Spleen (tissue), 11 donors: ENCODE results near the gene AGFG2. TPM values are rescaled to one million over a fixed set of nuclear protein-coding genes. Genes with fewer than 3 reads are reported as not detected.

Experiments
- DNase-seq: peaks from one replicate; pipeline ENCODE4 v3.0.0-alpha.2; 2020
- H3K27ac ChIP-seq, 8 donors: fragments of 200-600 bp; sonication (generic) in 7 of 8; 1 replicate in 4 of 8; 2 replicates in 4 of 8; pipeline versions ENCODE4 v1.5.0 to v1.8.0; 2016 to 2021; ENCODE audit warnings: inconsistent platforms in 4 of 8, mild to moderate bottlenecking in 4 of 8, moderate library complexity in 1 of 8
- H3K27me3 ChIP-seq, 7 donors: fragments of 200-600 bp; sonication (generic) in 6 of 7; replicated peaks in 1 of 7; 1 replicate in 4 of 7; 2 replicates in 3 of 7; pipeline versions ENCODE4 v1.5.0 to v1.8.0; 2016 to 2021; ENCODE audit warnings: inconsistent platforms in 3 of 7, mild to moderate bottlenecking in 1 of 7
- H3K36me3 ChIP-seq, 6 donors: fragments of 200-600 bp; sonication (generic) in 5 of 6; 1 replicate in 4 of 6; 2 replicates in 2 of 6; pipeline versions ENCODE4 v1.5.0 to v1.8.0; 2016 to 2021; ENCODE audit warnings: inconsistent platforms in 2 of 6
- H3K4me1 ChIP-seq, 6 donors: fragments of 200-600 bp; sonication (generic) in 5 of 6; 1 replicate in 3 of 6; 2 replicates in 3 of 6; pipeline versions ENCODE4 v1.5.0 to v1.8.0; 2016 to 2021; ENCODE audit warnings: inconsistent platforms in 3 of 6
- H3K4me3 ChIP-seq, 8 donors: fragments of 200-600 bp; sonication (generic) in 7 of 8; 1 replicate in 4 of 8; 2 replicates in 4 of 8; pipeline versions ENCODE4 v1.5.0 to v1.8.0; 2016 to 2021; ENCODE audit warnings: inconsistent platforms in 4 of 8, mild to moderate bottlenecking in 4 of 8, moderate library complexity in 2 of 8
- H3K9me3 ChIP-seq, 8 donors: fragments of 200-600 bp; sonication (generic) in 7 of 8; 1 replicate in 4 of 8; 2 replicates in 4 of 8; pipeline versions ENCODE4 v1.5.0 to v1.8.0; 2016 to 2021; ENCODE audit warnings: inconsistent platforms in 4 of 8
- POLR2A ChIP-seq, 3 donors: fragments of 450-650 bp; IDR thresholded peaks; one replicate each; pipeline ENCODE4 v1.5.1; 2017; ENCODE audit warnings: antibody characterized with exemption in 3 of 3, mild to moderate bottlenecking in 1 of 3
- POLR2AphosphoS5 ChIP-seq, 3 donors: sonication (generic); formaldehyde crosslinking; IDR thresholded peaks; one replicate each; pipeline ENCODE4 v1.5.1; 2017; ENCODE audit warnings: antibody characterized with exemption in 3 of 3
- WGBS, 5 donors: extraction: QIAGEN DNeasy Blood & Tissue Kit in 3 of 5; methylation state at CpG; one replicate each; pipeline versions ENCODE4 v1.1.5 to v1.1.7; 2013 to 2018; 5-methylcytosine and 5-hydroxymethylcytosine counted together
- intact Hi-C: fragments of 100-400 bp; cut with DNase I; formaldehyde crosslinking; loops from one replicate; pipeline ENCODE4 v1.15.0; 2023; ENCODE audit warnings: low total_unique reads
- polyA plus RNA-seq, 3 donors: library from polyadenylated mRNA; stranded (reverse); fragments of 200-250 nt; gene quantifications; one replicate each; pipeline ENCODE4 v1.2.1, GENCODE V29; 2013
- total RNA-seq, 7 donors: library from RNA; depleted of rRNA in 3 of 7; stranded (reverse); fragments of >200 nt in 3 of 7; fragmentation: NEBNext Ultra II Directional in 4 of 7; extraction: Animal tissue kit (Norgen Biotek cat#: 25700) in 4 of 7; gene quantifications; one replicate each; pipeline versions ENCODE4 v1.1.0 to v1.2.1, GENCODE V29; 2016 to 2021
- TF ChIP-seq, protein P1 (sequence below), 11 experiments: fragments of 200-600 bp in 7 of 11; fragments of 450-650 bp in 4 of 11; sonication (generic) in 4 of 11; IDR thresholded peaks in 8 of 11; conservative IDR thresholded peaks in 3 of 11; 1 replicate in 7 of 11; 2 replicates in 4 of 11; pipeline versions ENCODE4 v1.4.0 to v1.8.0; 2016 to 2021; ENCODE audit warnings: antibody characterized with exemption in 11 of 11, inconsistent platforms in 4 of 11, mild to moderate bottlenecking in 1 of 11
- donor health status: healthy with polysubstance abuse.
- donor health status: DM: no; HTN: no; CAD: no; lungs with moderate emphysema.
- donor health status: DM: no; HTN: no; CAD: no.
- donor health status: Bipolar disorder and iron deficiency.
- donor health status: healthy.
- donor health status: DM: no; HTN: no; CAD: no.
- donor health status: DM: yes; HTN: yes; CAD: no.

AGFG2 gene
- total and polyA plus RNA-seq, 10 donors, result 14.2 to 110 (median 51.4) TPM

DNA sequence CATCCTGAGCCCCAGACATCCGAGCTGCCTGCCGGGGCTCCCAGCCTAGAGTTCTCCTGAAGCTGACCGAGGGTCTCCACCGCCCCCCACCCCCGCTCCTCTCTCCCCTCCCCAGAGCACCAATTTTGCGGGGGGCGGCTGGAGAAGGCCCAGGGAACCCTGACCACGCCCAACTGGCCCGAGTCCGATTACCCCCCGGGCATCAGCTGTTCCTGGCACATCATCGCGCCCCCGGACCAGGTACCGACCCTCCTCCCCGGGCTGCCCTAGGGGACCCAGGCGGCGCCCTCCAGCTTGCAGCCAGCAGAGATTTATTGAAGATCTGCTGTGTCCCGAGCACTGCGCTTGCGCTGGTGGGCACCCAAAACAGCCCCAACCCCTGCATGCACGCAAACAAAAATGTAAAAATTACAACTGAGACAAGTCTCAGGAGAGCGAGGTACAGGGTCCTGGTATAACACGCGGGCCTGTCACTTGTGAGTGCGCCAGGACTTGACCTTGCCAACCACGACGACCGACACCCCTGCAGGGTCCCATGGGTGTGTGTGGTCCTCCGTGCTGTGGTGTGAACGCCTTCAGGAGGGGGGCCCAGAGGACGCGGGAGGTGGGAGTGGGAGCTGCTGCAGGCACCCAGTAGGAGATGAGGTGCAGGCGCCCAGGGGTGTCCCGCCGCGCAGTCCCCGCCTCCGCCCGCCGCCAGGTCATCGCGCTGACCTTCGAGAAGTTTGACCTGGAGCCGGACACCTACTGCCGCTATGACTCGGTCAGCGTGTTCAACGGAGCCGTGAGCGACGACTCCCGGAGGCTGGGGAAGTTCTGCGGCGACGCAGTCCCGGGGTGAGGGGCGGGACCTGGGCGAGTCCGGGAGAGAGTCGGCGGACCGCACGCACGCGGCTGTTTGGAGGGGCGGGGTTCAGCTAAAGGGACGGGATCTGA, 66.2 kb downstream of the AGFG2 start:
- TF ChIP-seq POLR2A (IDR thresholded peaks at IDR 0.05) (no peak), POLR2AphosphoS5 (IDR thresholded peaks at IDR 0.05) (peak in 2 of 3 donors; percentile 34 to 35)
- WGBS, 5 donors, result 8 to 21% (median 10%) methylated on average over 48 to 68 of the region's 68 CpGs
- H3K27me3 ChIP-seq, result peaks cover 0 to 28% (median 0%) of the 10 kb centered on the region in 7 donors
- DNase-seq, result peak; percentile 86
- peaks cover 12 to 42% (median 24%) of the 10 kb centered on the region in 6 donors for H3K4me1 ChIP-seq
- H3K9me3 ChIP-seq, result no peaks in the 10 kb centered on the region
- peak overlapping the region; percentile 46 to 88 (median 62) for H3K4me3 ChIP-seq
- peak overlapping the region in 5 of 8 donors; percentile 72 to 88 (median 79) for H3K27ac ChIP-seq
- H3K36me3 ChIP-seq, result no peaks in the 10 kb centered on the region
- intact Hi-C loops, result no loop called here

DNA sequence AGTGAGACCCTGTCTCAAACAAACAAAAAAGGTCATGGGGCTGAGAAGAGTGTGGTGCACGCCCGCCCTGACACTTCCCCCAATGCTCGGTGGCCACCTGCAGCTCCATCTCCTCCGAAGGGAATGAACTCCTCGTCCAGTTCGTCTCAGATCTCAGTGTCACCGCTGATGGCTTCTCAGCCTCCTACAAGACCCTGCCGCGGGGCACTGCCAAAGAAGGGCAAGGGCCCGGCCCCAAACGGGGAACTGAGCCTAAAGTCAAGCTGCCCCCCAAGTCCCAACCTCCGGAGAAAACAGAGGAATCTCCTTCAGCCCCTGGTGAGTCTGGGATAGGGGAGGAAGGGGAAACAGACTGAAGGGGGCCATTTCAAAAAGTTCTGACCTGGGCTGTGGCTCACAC, 67.3 kb downstream of the AGFG2 start:
- Histone ChIP-seq H3K27me3 (peaks cover 0 to 22% (median 0%) of the 10 kb centered on the region in 7 donors), H3K9me3 (no peaks in the 10 kb centered on the region), H3K4me1 (peaks cover 12 to 46% (median 27%) of the 10 kb centered on the region in 6 donors), H3K27ac (no peak overlapping the region), H3K36me3 (no peaks in the 10 kb centered on the region), H3K4me3 (no peak overlapping the region)
- TF ChIP-seq, protein P1, sequence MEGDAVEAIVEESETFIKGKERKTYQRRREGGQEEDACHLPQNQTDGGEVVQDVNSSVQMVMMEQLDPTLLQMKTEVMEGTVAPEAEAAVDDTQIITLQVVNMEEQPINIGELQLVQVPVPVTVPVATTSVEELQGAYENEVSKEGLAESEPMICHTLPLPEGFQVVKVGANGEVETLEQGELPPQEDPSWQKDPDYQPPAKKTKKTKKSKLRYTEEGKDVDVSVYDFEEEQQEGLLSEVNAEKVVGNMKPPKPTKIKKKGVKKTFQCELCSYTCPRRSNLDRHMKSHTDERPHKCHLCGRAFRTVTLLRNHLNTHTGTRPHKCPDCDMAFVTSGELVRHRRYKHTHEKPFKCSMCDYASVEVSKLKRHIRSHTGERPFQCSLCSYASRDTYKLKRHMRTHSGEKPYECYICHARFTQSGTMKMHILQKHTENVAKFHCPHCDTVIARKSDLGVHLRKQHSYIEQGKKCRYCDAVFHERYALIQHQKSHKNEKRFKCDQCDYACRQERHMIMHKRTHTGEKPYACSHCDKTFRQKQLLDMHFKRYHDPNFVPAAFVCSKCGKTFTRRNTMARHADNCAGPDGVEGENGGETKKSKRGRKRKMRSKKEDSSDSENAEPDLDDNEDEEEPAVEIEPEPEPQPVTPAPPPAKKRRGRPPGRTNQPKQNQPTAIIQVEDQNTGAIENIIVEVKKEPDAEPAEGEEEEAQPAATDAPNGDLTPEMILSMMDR (IDR thresholded peaks at IDR 0.05 in 8 of 11, conservative IDR thresholded peaks at IDR 0.05 in 3 of 11), result no peak
- TF ChIP-seq POLR2AphosphoS5 (IDR thresholded peaks at IDR 0.05) (no peak), POLR2A (IDR thresholded peaks at IDR 0.05) (no peak)
- 86 to 97% (median 89%) methylated on average over 12 of the region's 12 CpGs for WGBS, 5 donors
- intact Hi-C loops, result no loop called here
- DNase-seq, result no peak

DNA sequence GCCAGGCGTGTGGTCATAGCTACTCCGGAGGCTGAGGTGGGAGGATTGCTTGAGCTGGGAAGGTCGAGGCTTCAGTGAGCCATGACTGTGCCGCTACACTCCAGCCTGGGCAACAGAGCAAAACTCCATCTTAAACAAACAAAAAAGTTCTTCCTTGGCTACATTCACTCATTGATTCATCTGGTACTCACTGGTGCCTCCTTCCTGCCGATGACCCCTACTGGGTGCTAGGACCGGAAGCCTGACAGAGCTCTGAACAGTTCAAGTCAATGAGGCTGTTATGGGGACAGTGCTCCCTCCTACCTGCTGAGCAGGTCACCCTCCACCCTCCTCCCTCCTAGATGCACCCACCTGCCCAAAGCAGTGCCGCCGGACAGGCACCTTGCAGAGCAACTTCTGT, 68.1 kb downstream of the AGFG2 start:
- H3K9me3 ChIP-seq, result no peaks in the 10 kb centered on the region
- no peaks in the 10 kb centered on the region for H3K36me3 ChIP-seq
- no peak overlapping the region for H3K27ac ChIP-seq
- H3K27me3 ChIP-seq, result peaks cover 0 to 22% (median 0%) of the 10 kb centered on the region in 7 donors
- peaks cover 12 to 48% (median 28%) of the 10 kb centered on the region in 6 donors for H3K4me1 ChIP-seq
- TF ChIP-seq POLR2A (IDR thresholded peaks at IDR 0.05) (no peak), POLR2AphosphoS5 (IDR thresholded peaks at IDR 0.05) (no peak)
- TF ChIP-seq, protein P1 (IDR thresholded peaks at IDR 0.05 in 8 of 11, conservative IDR thresholded peaks at IDR 0.05 in 3 of 11), result no peak
- WGBS, 5 donors, result 80 to 95% (median 86%) methylated on average over 8 of the region's 8 CpGs
- H3K4me3 ChIP-seq, result no peak overlapping the region
- DNase-seq, result no peak
- intact Hi-C loops, result no loop called here

DNA sequence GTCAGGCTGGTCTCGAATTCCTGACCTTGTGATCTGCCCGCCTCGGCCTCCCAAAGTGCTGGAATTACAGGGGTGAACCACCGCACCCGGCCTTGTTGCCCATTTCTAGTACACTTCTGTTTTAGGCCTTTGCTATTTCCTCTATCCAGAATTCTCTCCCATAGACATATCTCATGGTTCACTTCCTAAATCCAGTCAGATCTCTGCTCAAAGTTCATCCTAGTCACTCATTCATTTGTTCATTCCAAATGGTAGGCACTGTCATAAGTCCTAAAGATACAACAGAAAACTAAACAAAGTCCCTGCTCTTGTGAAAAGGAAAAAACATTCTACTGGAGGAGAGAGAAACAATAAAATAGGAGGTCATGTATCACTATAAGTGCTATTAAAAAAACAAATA, 71.0 kb downstream of the AGFG2 start:
- H3K36me3 ChIP-seq, result peaks cover 0 to 8% (median 2%) of the 10 kb centered on the region in 6 donors
- no peak for DNase-seq
- peaks cover 13 to 39% (median 32%) of the 10 kb centered on the region in 6 donors for H3K4me1 ChIP-seq
- H3K27ac ChIP-seq, result no peak overlapping the region
- no peaks in the 10 kb centered on the region for H3K9me3 ChIP-seq
- TF ChIP-seq, protein P1 (IDR thresholded peaks at IDR 0.05 in 8 of 11, conservative IDR thresholded peaks at IDR 0.05 in 3 of 11), result no peak
- no peak for TF ChIP-seq POLR2A (IDR thresholded peaks at IDR 0.05)
- H3K27me3 ChIP-seq, result peaks cover 0 to 15% (median 0%) of the 10 kb centered on the region in 7 donors
- 90 to 94% (median 91%) methylated on average over 5 of the region's 5 CpGs for WGBS, 5 donors
- intact Hi-C loops, result loop anchor here (10.0 kb wide), 1 partner anchor 65 kb away; the partner anchor contains the start of gene GNB2
- no peak overlapping the region for H3K4me3 ChIP-seq
